B cell (primary cell): ENCODE data around the gene GABRA6.

Experiments used
- EZH2 ChIP-seq: IDR thresholded peaks from 2 replicates; pipeline ENCODE4 v1.6.1; 2012; ENCODE audit warnings: borderline replicate concordance, low read depth, mild to moderate bottlenecking, moderate library complexity, low read length; ENCODE audit not compliant: insufficient read depth, poor library complexity, severe bottlenecking
- TF ChIP-seq, protein P1 (sequence below): fragments of 200-600 bp; IDR thresholded peaks from one replicate; pipeline ENCODE4 v1.8.0; 2022; ENCODE audit warnings: antibody characterized with exemption, mild to moderate bottlenecking

DNA sequence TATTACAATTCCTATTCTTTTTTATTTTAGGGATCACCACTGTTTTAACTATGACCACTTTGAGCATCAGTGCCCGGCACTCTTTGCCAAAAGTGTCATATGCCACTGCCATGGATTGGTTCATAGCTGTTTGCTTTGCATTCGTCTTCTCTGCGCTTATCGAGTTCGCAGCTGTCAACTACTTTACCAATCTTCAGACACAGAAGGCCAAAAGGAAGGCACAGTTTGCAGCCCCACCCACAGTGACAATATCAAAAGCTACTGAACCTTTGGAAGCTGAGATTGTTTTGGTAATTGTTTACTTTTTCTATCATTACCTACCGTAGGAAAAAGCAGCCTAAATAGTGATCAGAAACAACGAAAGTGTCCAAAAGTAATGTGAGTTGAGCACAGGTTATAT lies 6.4 kb downstream of the GABRA6 start:
- TF ChIP-seq, protein P1, sequence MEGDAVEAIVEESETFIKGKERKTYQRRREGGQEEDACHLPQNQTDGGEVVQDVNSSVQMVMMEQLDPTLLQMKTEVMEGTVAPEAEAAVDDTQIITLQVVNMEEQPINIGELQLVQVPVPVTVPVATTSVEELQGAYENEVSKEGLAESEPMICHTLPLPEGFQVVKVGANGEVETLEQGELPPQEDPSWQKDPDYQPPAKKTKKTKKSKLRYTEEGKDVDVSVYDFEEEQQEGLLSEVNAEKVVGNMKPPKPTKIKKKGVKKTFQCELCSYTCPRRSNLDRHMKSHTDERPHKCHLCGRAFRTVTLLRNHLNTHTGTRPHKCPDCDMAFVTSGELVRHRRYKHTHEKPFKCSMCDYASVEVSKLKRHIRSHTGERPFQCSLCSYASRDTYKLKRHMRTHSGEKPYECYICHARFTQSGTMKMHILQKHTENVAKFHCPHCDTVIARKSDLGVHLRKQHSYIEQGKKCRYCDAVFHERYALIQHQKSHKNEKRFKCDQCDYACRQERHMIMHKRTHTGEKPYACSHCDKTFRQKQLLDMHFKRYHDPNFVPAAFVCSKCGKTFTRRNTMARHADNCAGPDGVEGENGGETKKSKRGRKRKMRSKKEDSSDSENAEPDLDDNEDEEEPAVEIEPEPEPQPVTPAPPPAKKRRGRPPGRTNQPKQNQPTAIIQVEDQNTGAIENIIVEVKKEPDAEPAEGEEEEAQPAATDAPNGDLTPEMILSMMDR = no peak
- TF ChIP-seq EZH2 = no peak
